Upper lobe of right lung (tissue), 1 donor: ENCODE results near the gene DPEP2NB. TPM values are rescaled to one million over a fixed set of nuclear protein-coding genes. Genes with fewer than 3 reads are reported as not detected.

ENCODE experiments used
- ATAC-seq: fragments of 200-7000 bp; cut with Tn5 transposase; one replicate; pipeline ENCODE4 v1.9.1; 2020; ENCODE audit warnings: mild to moderate bottlenecking, moderate library complexity
- DNase-seq: peaks from one replicate; pipeline ENCODE4 v3.0.0-alpha.2; 2020
- H3K27ac ChIP-seq: fragments of 200-600 bp; one replicate; pipeline ENCODE4 v1.8.0; 2022
- H3K27me3 ChIP-seq: fragments of 200-600 bp; one replicate; pipeline ENCODE4 v1.8.0; 2022; ENCODE audit warnings: mild to moderate bottlenecking
- H3K36me3 ChIP-seq: fragments of 200-600 bp; one replicate; pipeline ENCODE4 v1.8.0; 2022
- H3K4me1 ChIP-seq: fragments of 200-600 bp; one replicate; pipeline ENCODE4 v1.8.0; 2022
- H3K4me3 ChIP-seq: fragments of 200-600 bp; one replicate; pipeline ENCODE4 v1.8.0; 2022; ENCODE audit warnings: mild to moderate bottlenecking
- H3K9me3 ChIP-seq: fragments of 200-600 bp; one replicate; pipeline ENCODE4 v1.8.0; 2022
- CTCF ChIP-seq: fragments of 200-600 bp; IDR thresholded peaks from one replicate; pipeline ENCODE4 v1.8.0; 2022; ENCODE audit warnings: antibody characterized with exemption
- intact Hi-C: fragments of 100-400 bp; cut with DNase I; formaldehyde crosslinking; loops from one replicate; pipeline ENCODE4 v1.11.0; 2022
- total RNA-seq: library from RNA; stranded (reverse); fragmentation: NEBNext Ultra II Directional; extraction: Animal tissue kit (Norgen Biotek cat#: 25700); gene quantifications from one replicate; pipeline ENCODE4 v1.2.1, GENCODE V29; 2021
- donor health status: DM: no; HTN: yes; CAD: no; lungs with severe emphysema.

The DPEP2NB gene
- total RNA-seq, 1 donor from 2014 or later, result not detected

DNA sequence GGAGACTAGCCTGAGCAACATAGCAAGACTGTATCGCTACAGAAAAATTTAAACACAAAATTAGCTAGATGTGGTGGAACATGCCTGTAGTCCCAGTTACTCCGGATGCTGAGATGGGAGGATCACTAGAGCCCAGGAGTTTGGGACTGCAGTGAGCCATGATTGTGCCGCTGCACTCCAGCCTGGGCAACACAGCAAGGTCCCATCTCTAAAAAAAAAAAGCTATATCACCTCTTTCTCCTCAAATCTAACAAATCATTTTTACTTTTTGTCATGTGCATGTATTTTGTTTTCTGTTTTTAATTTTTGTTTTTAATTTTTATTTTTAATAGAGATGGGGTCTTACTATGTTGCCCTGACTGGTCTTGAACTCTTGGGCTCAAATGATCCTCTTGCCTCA, 13.3 kb upstream of the DPEP2NB start:
- Histone ChIP-seq H3K27ac (no peak overlapping the region), H3K4me1 (peaks cover 2% of the 10 kb centered on the region), H3K4me3 (no peak overlapping the region), H3K9me3 (no peaks in the 10 kb centered on the region), H3K27me3 (no peaks in the 10 kb centered on the region), H3K36me3 (peaks cover 7% of the 10 kb centered on the region)
- ATAC-seq, result no peak
- intact Hi-C loops, result no loop called here
- DNase-seq, result no peak
- TF ChIP-seq CTCF, result no peak

GRCh38 chr16:68022728-68023537, 7.2 kb upstream of the DPEP2NB start, which contains the start of the genes DDX28 and DUS2:
DDX28 (minus strand) TSS chr16:68023232; CDS start chr16:68023202, 30 bp downstream.
DUS2 (plus strand) TSS chr16:68023284; CDS start chr16:68038024, 14,740 bp downstream.
- peak; percentile 98 for ATAC-seq
- intact Hi-C loops, result no loop called here
- Histone ChIP-seq H3K27ac (peak within 1 kb of the TSS; percentile 87), H3K36me3 (peaks cover 7% of the 10 kb centered on the region), H3K9me3 (no peaks in the 10 kb centered on the region), H3K4me3 (peak within 1 kb of the TSS; percentile 78), H3K27me3 (no peaks in the 10 kb centered on the region), H3K4me1 (peaks cover 22% of the 10 kb centered on the region)
- TF ChIP-seq CTCF, result no peak
- peak; percentile 96 for DNase-seq

GRCh38 chr16:68022278-68022727, 6.6 kb upstream of the DPEP2NB start:
- Histone ChIP-seq H3K27me3 (no peaks in the 10 kb centered on the region), H3K36me3 (peaks cover under 1% of the 10 kb centered on the region), H3K27ac (peak overlapping the region; percentile 87), H3K9me3 (no peaks in the 10 kb centered on the region), H3K4me1 (peaks cover 22% of the 10 kb centered on the region), H3K4me3 (peak overlapping the region; percentile 78)
- DNase-seq, result no peak
- peak; percentile 20 for ATAC-seq
- intact Hi-C loops, result no loop called here
- TF ChIP-seq CTCF, result no peak

- H3K4me3 ChIP-seq, result no peak overlapping the region
- H3K27ac ChIP-seq, result no peak overlapping the region
- no peaks in the 10 kb centered on the region for H3K27me3 ChIP-seq
- no peak for TF ChIP-seq CTCF
- DNase-seq (no peak), ATAC-seq (no peak)
- intact Hi-C loops, result no loop called here
- no peaks in the 10 kb centered on the region for H3K36me3 ChIP-seq
- H3K4me1 ChIP-seq, result peaks cover 22% of the 10 kb centered on the region
- H3K9me3 ChIP-seq, result no peaks in the 10 kb centered on the region
These were observed 5.8 kb upstream of the DPEP2NB start for GRCh38 chr16:68021490-68021889.

DNA sequence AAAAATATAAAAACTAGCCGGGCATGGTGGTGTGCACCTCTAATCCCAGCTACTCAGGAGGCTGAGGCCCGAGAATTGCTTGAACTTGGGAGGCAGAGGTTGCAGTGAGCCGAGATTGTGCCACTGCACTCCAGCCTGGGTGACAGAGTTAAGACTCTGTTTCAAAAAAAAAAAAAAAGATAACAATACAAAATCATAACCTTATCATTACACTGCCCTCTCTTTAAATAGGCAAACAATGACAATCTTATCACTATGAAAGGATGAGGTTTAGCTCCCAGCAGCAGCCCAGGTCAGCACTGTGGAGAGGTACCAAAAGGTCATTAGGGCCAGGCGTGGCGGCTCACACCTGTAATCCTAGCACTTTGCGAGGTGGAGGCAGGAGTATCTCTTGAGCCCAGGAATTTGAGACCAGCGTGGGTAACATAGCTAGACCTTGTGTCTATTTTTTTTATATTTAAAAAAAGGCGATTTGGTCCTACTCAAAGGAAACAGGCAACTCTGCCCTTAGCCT, 3.5 kb upstream of the DPEP2NB start:
- no peak for ATAC-seq
- H3K4me1 ChIP-seq, result peaks cover 22% of the 10 kb centered on the region
- no peak overlapping the region for H3K4me3 ChIP-seq
- no peaks in the 10 kb centered on the region for H3K27me3 ChIP-seq
- TF ChIP-seq CTCF, result no peak
- no peak overlapping the region for H3K27ac ChIP-seq
- H3K36me3 ChIP-seq, result no peaks in the 10 kb centered on the region
- intact Hi-C loops, result no loop called here
- DNase-seq, result no peak
- H3K9me3 ChIP-seq, result no peaks in the 10 kb centered on the region
